SK-N-SH (cell line): ENCODE measurements around the gene CLSTN2. TPM values are rescaled to one million over a fixed set of nuclear protein-coding genes. Genes with fewer than 3 reads are reported as not detected.

Source experiments
- CTCF ChIA-PET: fragments of 300-600, 350-600 bp; formaldehyde crosslinking; extraction: SDS; loops from one replicate; lab custom pipeline; 2021; lab: Yijun Ruan, JAX
- POLR2A ChIA-PET: fragments of 350-600 bp; sonication (Branson Sonifier 250); formaldehyde crosslinking; extraction: SDS; loops from one replicate; lab custom pipeline; 2020; ENCODE audit warnings: antibody characterized with exemption, inconsistent platforms; lab: Yijun Ruan, JAX
- DNase-seq: peaks from one replicate; pipeline ENCODE4 v3.0.0; 2012
- H2AFZ ChIP-seq: fragments of 200-600 bp; sonication (generic); 2 replicates; pipeline ENCODE4 v1.8.1; 2016; ENCODE audit warnings: antibody characterized with exemption, mild to moderate bottlenecking, low read depth
- H3F3A ChIP-seq: fragments of 200-600 bp; sonication (generic); replicated peaks from 2 replicates; pipeline ENCODE3; 2016; ENCODE audit warnings: antibody characterized with exemption, mild to moderate bottlenecking; ENCODE audit not compliant: insufficient read depth
- H3K27ac ChIP-seq, 2 experiments: fragments of 200-500 bp in 1 of 2; fragments of 200-600 bp in 1 of 2; sonication (Bioruptor generic) in 1 of 2; sonication (generic), shearing (Covaris generic) in 1 of 2; 2 replicates each; pipeline versions ENCODE4 v1.5.1 to v1.6.1; 2014 to 2016; ENCODE audit warnings: low read depth in 2 of 2, inconsistent platforms in 1 of 2, low read length in 1 of 2, mild to moderate bottlenecking in 1 of 2, mixed read lengths in 1 of 2
- H3K27me3 ChIP-seq: fragments of 200-600 bp; sonication (generic), shearing (Covaris generic); 2 replicates; pipeline ENCODE4 v1.6.1; 2016; ENCODE audit warnings: mixed run types; ENCODE audit not compliant: insufficient read depth
- H3K36me3 ChIP-seq, 2 experiments: fragments of 200-500 bp in 1 of 2; fragments of 200-600 bp in 1 of 2; sonication (Bioruptor generic) in 1 of 2; sonication (generic) in 1 of 2; replicated peaks in 1 of 2; 2 replicates each; pipeline versions ENCODE3 to v1.5.1; 2014 to 2016; ENCODE audit warnings: low read length in 1 of 2, mild to moderate bottlenecking in 1 of 2; ENCODE audit not compliant: insufficient read depth in 2 of 2, control insufficient read depth in 1 of 2
- H3K4me1 ChIP-seq, 2 experiments: fragments of 200-500 bp in 1 of 2; fragments of 200-600 bp in 1 of 2; sonication (Bioruptor generic) in 1 of 2; sonication (generic), shearing (Covaris generic) in 1 of 2; 2 replicates each; pipeline versions ENCODE4 v1.5.1 to v1.6.1; 2014 to 2016; ENCODE audit warnings: low read depth in 1 of 2, low read length in 1 of 2, mixed run types in 1 of 2; ENCODE audit not compliant: insufficient read depth in 2 of 2, control insufficient read depth in 1 of 2
- H3K4me2 ChIP-seq: fragments of 200-600 bp; sonication (generic), shearing (Covaris generic); 2 replicates; pipeline ENCODE4 v1.6.1; 2017; ENCODE audit warnings: mixed run types
- H3K4me3 ChIP-seq, 2 experiments: fragments of 200-500 bp in 1 of 2; fragments of 200-600 bp in 1 of 2; sonication (Bioruptor generic) in 1 of 2; sonication (generic), shearing (Covaris generic) in 1 of 2; 2 replicates each; pipeline versions ENCODE4 v1.5.1 to v1.8.1; 2014 to 2016; ENCODE audit warnings: low read depth in 2 of 2, inconsistent platforms in 1 of 2, low read length in 1 of 2, mild to moderate bottlenecking in 1 of 2, mixed read lengths in 1 of 2, moderate library complexity in 1 of 2
- H3K79me2 ChIP-seq: fragments of 200-600 bp; sonication (generic); 2 replicates; pipeline ENCODE4 v1.8.1; 2017; ENCODE audit warnings: mild to moderate bottlenecking; ENCODE audit not compliant: insufficient read depth
- H3K9ac ChIP-seq: fragments of 200-600 bp; sonication (generic); 2 replicates; pipeline ENCODE4 v1.6.1; 2017; ENCODE audit warnings: mixed run types
- H3K9me2 ChIP-seq: fragments of 200-600 bp; sonication (generic); 2 replicates; pipeline ENCODE4 v1.6.1; 2017; ENCODE audit warnings: mixed run types
- H3K9me3 ChIP-seq: fragments of 200-600 bp; sonication (generic); 2 replicates; pipeline ENCODE4 v1.6.1; 2017; ENCODE audit warnings: mixed run types, mild to moderate bottlenecking, moderate library complexity
- H4K20me1 ChIP-seq: fragments of 200-600 bp; sonication (generic); 2 replicates; pipeline ENCODE4 v1.6.1; 2017; ENCODE audit warnings: mild to moderate bottlenecking, mixed run types; ENCODE audit not compliant: insufficient read depth
- CHD2 ChIP-seq: fragments of 150-350 bp; IDR thresholded peaks from 2 replicates; pipeline ENCODE4 v1.6.1; 2018; ENCODE audit warnings: low read length; ENCODE audit not compliant: partially characterized antibody
- EP300 ChIP-seq, 2 experiments: IDR thresholded peaks; 2 replicates each; pipeline versions ENCODE4 v1.4.0 to v1.6.1; 2012; ENCODE audit warnings: borderline replicate concordance in 1 of 2, low read depth in 1 of 2, low read length in 1 of 2
- FOSL2 ChIP-seq: IDR thresholded peaks from 2 replicates; pipeline ENCODE4 v1.4.0; 2012; ENCODE audit warnings: low read depth, mild to moderate bottlenecking, moderate library complexity, borderline replicate concordance
- GABPA ChIP-seq: IDR thresholded peaks from 2 replicates; pipeline ENCODE4 v1.4.0; 2012; ENCODE audit warnings: low read depth, mild to moderate bottlenecking
- MEF2A ChIP-seq: IDR thresholded peaks from 2 replicates; pipeline ENCODE4 v1.4.0; 2012; ENCODE audit warnings: low read depth, borderline replicate concordance
- MXI1 ChIP-seq: IDR thresholded peaks from 2 replicates; pipeline ENCODE4 v1.6.1; 2012; ENCODE audit warnings: mild to moderate bottlenecking, low read depth, low read length, improper control_type of control experiment
- RCOR1 ChIP-seq: fragments of 150-350 bp; IDR thresholded peaks from 2 replicates; pipeline ENCODE4 v1.6.1; 2017; ENCODE audit warnings: antibody characterized with exemption, low read length
- RFX5 ChIP-seq: IDR thresholded peaks from 2 replicates; pipeline ENCODE4 v1.6.1; 2012; ENCODE audit warnings: mild to moderate bottlenecking, improper control_type of control experiment, low read length
- SMC3 ChIP-seq: IDR thresholded peaks from 2 replicates; pipeline ENCODE4 v1.6.1; 2012; ENCODE audit warnings: low read depth, low read length, improper control_type of control experiment
- TAF1 ChIP-seq: IDR thresholded peaks from 2 replicates; pipeline ENCODE4 v1.6.1; 2012; ENCODE audit warnings: low read depth, mild to moderate bottlenecking, low read length, moderate library complexity, borderline replicate concordance
- USF1 ChIP-seq: IDR thresholded peaks from 2 replicates; pipeline ENCODE4 v1.4.0; 2012; ENCODE audit warnings: low read depth, borderline replicate concordance
- YY1 ChIP-seq: IDR thresholded peaks from 2 replicates; pipeline ENCODE4 v1.4.0; 2012; ENCODE audit warnings: low read depth, mild to moderate bottlenecking
- WGBS: methylation state at CpG from one replicate; pipeline ENCODE4 v1.1.6; 2017; ENCODE audit warnings: low lambda C conversion rate; 5-methylcytosine and 5-hydroxymethylcytosine counted together
- polyA plus RNA-seq, 3 experiments: library from polyadenylated mRNA; depleted of rRNA; stranded (reverse); fragments of >200 nt; gene quantifications; 2 replicates each; pipeline ENCODE4 v1.2.3, GENCODE V29; 2012
- TF ChIP-seq, protein P1 (sequence below): IDR thresholded peaks from 2 replicates; pipeline ENCODE4; 2012
- TF ChIP-seq, protein P2 (sequence below): IDR thresholded peaks from 2 replicates; pipeline ENCODE4 v1.6.1; 2012; ENCODE audit warnings: mild to moderate bottlenecking, low read depth, low read length, moderate library complexity
- TF ChIP-seq, protein P3 (sequence below): fragments of 200-600 bp; sonication (generic); IDR thresholded peaks from 2 replicates; pipeline ENCODE4 v1.6.1; 2017; ENCODE audit warnings: antibody characterized with exemption, mild to moderate bottlenecking, moderate library complexity
- TF ChIP-seq, protein P4 (sequence below): IDR thresholded peaks from 2 replicates; pipeline ENCODE4 v1.4.0; 2012; ENCODE audit warnings: low read depth

Gene CLSTN2
- polyA plus RNA-seq, 1 of the 3 experiments (the other 2 are of a cell fraction): 0.02 TPM

- POLR2A ChIA-PET: no interaction called here
Observed at GRCh38 chr3:140146668-140147067, 211.7 kb downstream of the CLSTN2 start.

GRCh38 chr3:140147965-140148490 is 213.0 kb downstream of the CLSTN2 start:
- no peak overlapping the region for H3K27ac ChIP-seq
- no peak for TF ChIP-seq YY1
- TF ChIP-seq, protein P1, sequence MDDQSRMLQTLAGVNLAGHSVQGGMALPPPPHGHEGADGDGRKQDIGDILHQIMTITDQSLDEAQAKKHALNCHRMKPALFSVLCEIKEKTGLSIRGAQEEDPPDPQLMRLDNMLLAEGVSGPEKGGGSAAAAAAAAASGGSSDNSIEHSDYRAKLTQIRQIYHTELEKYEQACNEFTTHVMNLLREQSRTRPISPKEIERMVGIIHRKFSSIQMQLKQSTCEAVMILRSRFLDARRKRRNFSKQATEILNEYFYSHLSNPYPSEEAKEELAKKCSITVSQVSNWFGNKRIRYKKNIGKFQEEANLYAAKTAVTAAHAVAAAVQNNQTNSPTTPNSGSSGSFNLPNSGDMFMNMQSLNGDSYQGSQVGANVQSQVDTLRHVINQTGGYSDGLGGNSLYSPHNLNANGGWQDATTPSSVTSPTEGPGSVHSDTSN: no peak
- no peak for TF ChIP-seq CHD2
- TF ChIP-seq, protein P2, sequence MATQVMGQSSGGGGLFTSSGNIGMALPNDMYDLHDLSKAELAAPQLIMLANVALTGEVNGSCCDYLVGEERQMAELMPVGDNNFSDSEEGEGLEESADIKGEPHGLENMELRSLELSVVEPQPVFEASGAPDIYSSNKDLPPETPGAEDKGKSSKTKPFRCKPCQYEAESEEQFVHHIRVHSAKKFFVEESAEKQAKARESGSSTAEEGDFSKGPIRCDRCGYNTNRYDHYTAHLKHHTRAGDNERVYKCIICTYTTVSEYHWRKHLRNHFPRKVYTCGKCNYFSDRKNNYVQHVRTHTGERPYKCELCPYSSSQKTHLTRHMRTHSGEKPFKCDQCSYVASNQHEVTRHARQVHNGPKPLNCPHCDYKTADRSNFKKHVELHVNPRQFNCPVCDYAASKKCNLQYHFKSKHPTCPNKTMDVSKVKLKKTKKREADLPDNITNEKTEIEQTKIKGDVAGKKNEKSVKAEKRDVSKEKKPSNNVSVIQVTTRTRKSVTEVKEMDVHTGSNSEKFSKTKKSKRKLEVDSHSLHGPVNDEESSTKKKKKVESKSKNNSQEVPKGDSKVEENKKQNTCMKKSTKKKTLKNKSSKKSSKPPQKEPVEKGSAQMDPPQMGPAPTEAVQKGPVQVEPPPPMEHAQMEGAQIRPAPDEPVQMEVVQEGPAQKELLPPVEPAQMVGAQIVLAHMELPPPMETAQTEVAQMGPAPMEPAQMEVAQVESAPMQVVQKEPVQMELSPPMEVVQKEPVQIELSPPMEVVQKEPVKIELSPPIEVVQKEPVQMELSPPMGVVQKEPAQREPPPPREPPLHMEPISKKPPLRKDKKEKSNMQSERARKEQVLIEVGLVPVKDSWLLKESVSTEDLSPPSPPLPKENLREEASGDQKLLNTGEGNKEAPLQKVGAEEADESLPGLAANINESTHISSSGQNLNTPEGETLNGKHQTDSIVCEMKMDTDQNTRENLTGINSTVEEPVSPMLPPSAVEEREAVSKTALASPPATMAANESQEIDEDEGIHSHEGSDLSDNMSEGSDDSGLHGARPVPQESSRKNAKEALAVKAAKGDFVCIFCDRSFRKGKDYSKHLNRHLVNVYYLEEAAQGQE: no peak
- TF ChIP-seq RFX5: no peak
- TF ChIP-seq USF1: no peak
- TF ChIP-seq MEF2A: no peak
- no peak for TF ChIP-seq EP300 (IDR thresholded peaks at IDR 0.05; ENCODE audit: borderline replicate concordance in 1 of 2, low read depth in 1 of 2, low read length in 1 of 2)
- no peaks in the 10 kb centered on the region for H3K79me2 ChIP-seq
- no peaks in the 10 kb centered on the region for H3K36me3 ChIP-seq
- H3F3A ChIP-seq: no peaks in the 10 kb centered on the region
- POLR2A ChIA-PET: no interaction called here
- H3K4me1 ChIP-seq: no peaks in the 10 kb centered on the region
- H3K9ac ChIP-seq: no peak overlapping the region
- no peak overlapping the region for H3K4me3 ChIP-seq
- H2AFZ ChIP-seq: no peak overlapping the region
- CTCF ChIA-PET: interaction anchor here (1.2 kb wide), 1 partner anchor 38 kb away, joined by 3 read pairs; no protein-coding TSS in a partner anchor
- H3K27me3 ChIP-seq: no peaks in the 10 kb centered on the region
- no peaks in the 10 kb centered on the region for H3K9me3 ChIP-seq
- H3K4me2 ChIP-seq: no peak overlapping the region
- H3K9me2 ChIP-seq: no peaks in the 10 kb centered on the region
- WGBS: 19% methylated on average over 4 of the region's 4 CpGs
- no peaks in the 10 kb centered on the region for H4K20me1 ChIP-seq
- DNase-seq: no peak

More at GRCh38 chr3:140146668-140147067, 211.7 kb downstream of the CLSTN2 start:
- no peaks in the 10 kb centered on the region for H4K20me1 ChIP-seq
- no peak overlapping the region for H3K27ac ChIP-seq
- no peaks in the 10 kb centered on the region for H3K9me2 ChIP-seq
- H3K9ac ChIP-seq: no peak overlapping the region
- no peaks in the 10 kb centered on the region for H3K79me2 ChIP-seq
- H3K4me1 ChIP-seq: no peaks in the 10 kb centered on the region
- no peak for TF ChIP-seq TAF1
- no peak for TF ChIP-seq MXI1
- no peak for TF ChIP-seq RCOR1
- no peak for TF ChIP-seq GABPA
- TF ChIP-seq FOSL2: no peak
- no peak for TF ChIP-seq SMC3
- TF ChIP-seq, protein P3, sequence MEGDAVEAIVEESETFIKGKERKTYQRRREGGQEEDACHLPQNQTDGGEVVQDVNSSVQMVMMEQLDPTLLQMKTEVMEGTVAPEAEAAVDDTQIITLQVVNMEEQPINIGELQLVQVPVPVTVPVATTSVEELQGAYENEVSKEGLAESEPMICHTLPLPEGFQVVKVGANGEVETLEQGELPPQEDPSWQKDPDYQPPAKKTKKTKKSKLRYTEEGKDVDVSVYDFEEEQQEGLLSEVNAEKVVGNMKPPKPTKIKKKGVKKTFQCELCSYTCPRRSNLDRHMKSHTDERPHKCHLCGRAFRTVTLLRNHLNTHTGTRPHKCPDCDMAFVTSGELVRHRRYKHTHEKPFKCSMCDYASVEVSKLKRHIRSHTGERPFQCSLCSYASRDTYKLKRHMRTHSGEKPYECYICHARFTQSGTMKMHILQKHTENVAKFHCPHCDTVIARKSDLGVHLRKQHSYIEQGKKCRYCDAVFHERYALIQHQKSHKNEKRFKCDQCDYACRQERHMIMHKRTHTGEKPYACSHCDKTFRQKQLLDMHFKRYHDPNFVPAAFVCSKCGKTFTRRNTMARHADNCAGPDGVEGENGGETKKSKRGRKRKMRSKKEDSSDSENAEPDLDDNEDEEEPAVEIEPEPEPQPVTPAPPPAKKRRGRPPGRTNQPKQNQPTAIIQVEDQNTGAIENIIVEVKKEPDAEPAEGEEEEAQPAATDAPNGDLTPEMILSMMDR: no peak
- TF ChIP-seq, protein P4, sequence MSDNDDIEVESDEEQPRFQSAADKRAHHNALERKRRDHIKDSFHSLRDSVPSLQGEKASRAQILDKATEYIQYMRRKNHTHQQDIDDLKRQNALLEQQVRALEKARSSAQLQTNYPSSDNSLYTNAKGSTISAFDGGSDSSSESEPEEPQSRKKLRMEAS: no peak
- no peak overlapping the region for H3K4me3 ChIP-seq
- H3K36me3 ChIP-seq: no peaks in the 10 kb centered on the region
- DNase-seq: no peak
- no peaks in the 10 kb centered on the region for H3K9me3 ChIP-seq
- CTCF ChIA-PET: interaction anchor here (1.0 to 1.3 kb wide), 2 partner anchors 30 to 125 kb away, joined by 3 to 4 read pairs; no protein-coding TSS in a partner anchor
- no peak overlapping the region for H2AFZ ChIP-seq
- no peak overlapping the region for H3K4me2 ChIP-seq
- no peaks in the 10 kb centered on the region for H3K27me3 ChIP-seq
- no peaks in the 10 kb centered on the region for H3F3A ChIP-seq
